Measurements from ENCODE around the gene KLF1.

KLF1 gene

DNA sequence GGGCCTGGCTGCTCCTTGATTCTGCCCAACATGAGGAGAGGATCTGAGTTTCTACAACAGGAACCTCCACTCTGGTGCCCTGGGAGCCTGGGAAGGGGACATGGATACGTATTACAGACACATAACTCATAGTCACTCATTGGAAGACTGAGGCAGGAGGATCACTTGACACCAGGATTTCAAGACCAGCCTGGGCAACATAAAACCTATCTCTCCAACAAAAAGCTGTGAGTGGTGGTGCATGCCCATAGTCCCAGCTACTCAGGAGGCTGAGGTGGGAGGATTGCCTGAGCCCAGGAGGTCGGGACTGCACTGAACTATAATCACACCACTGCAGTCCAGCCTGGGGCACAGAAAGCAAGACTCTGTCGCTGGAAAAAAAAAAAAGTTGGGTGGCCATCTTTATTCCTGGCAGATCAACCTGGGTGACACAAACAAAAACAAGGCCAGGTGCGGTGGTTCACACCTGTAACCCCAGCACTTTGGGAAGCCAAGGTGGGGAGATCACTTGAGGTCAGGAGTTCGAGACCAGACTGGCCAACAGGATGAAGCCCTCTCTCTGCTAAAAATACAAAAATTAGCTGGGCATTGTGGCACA is 1.1 kb upstream of the KLF1 start:
- no peak for DNase-seq (ENCODE audit: extremely low read depth, low read depth)
- TF ChIP-seq, protein P1, sequence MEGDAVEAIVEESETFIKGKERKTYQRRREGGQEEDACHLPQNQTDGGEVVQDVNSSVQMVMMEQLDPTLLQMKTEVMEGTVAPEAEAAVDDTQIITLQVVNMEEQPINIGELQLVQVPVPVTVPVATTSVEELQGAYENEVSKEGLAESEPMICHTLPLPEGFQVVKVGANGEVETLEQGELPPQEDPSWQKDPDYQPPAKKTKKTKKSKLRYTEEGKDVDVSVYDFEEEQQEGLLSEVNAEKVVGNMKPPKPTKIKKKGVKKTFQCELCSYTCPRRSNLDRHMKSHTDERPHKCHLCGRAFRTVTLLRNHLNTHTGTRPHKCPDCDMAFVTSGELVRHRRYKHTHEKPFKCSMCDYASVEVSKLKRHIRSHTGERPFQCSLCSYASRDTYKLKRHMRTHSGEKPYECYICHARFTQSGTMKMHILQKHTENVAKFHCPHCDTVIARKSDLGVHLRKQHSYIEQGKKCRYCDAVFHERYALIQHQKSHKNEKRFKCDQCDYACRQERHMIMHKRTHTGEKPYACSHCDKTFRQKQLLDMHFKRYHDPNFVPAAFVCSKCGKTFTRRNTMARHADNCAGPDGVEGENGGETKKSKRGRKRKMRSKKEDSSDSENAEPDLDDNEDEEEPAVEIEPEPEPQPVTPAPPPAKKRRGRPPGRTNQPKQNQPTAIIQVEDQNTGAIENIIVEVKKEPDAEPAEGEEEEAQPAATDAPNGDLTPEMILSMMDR (IDR thresholded peaks at IDR 0.05; ENCODE audit: low read depth, low read length), result no peak

DNA sequence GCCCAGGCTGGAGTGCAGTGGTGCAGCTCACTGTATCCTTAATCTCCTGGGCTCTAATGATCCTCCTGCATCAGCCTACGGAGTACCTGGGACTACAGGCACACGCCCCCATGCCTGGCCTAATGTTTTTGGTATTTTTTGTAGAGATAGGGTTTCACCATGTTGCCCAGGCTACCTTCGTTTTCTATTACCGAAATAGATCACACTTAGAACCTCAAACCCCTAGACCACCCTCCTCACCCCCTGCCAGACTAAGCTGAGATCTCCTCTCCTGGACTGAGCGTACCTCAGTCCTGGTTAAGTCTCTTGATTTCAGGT is 391 bp downstream of the KLF1 start:
- no peak for DNase-seq (ENCODE audit: extremely low read depth, low read depth)
- TF ChIP-seq, protein P1 (IDR thresholded peaks at IDR 0.05; ENCODE audit: low read depth, low read length), result no peak

DNA sequence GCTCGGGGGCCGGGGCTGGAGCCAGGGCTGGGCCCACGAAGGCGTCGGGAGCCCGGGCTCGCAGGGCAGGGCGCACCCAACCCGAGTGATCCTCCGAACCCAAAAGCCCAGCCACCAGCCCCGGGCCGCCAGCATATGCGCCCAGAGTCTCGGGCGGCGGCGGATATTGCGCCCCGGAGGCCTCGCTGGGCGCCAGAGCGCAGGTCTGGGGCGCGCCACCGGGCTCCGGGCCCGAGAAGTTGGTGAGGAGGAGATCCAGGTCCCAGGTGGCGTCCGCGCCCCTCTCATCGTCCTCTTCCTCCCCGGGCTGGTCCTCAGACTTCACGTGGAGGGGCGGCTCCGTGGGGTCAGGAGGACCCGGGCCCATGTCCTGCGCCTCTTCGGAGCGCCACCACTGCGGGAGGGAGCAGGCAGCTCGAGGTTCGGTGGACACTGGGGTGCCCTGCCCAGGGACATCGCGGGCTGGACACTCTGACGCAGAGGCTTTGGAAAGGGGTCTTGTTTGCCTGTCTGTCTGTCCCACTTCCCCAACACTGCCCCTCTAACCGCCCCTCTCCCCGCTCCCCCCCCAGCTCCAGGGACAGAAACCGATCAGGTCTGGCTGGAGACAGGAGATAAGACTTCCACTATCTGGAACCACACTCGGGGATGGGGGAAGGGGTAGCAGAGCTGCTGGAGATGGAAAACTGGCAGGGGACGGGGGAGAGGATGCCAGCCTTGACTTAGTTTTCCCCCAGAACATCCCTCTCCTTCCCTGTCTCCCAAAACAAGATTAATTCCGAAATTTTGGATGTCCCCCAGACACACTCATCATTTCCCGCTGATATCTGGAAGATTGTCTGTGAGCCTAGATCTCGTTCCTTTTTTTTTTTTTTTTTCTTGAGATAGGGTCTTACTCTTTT is 1.0 kb downstream of the KLF1 start:
- TF ChIP-seq, protein P1 (IDR thresholded peaks at IDR 0.05; ENCODE audit: low read depth, low read length), result no peak
- DNase-seq (ENCODE audit: extremely low read depth, low read depth), result no peak

DNA sequence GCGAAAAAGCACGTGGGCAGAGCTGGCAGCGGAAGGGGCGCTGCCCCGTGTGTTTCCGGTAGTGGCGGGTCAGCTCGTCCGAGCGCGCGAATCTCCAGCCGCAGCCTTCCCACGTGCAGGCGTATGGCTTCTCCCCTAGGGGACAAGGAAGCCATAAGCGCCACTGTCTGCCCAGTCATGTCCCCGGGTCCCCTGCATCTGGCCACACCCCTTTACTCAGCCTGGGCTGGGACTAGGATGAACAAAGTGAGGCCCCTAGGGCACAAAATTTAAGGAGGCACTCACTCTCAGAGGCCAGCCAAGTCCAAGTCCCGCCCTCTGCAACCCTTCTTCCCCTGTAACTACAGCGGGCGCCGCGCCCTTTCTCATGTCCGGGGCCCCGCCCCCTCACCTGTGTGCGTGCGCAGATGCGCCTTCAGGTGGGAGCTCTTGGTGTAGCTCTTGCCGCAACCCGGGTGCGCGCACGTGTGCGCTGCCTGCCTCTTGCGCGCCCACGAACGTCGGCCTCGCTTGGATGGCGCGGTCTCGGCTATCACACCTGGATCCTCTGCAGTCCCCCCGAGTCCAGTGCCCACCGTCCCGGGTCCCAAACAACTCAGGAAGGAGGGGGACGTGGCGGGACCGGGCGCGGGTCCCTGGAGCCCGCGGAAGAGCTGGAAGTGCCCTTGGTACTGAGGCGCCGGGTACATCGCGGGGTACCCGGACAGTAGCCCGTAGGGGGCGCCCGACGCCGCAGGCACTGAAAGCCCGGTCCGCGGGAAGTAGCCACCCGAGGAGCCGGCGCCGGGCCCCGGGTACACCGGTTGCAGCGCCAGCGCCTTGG is 1.9 kb downstream of the KLF1 start:
- DNase-seq (ENCODE audit: extremely low read depth, low read depth), result no peak
- TF ChIP-seq, protein P1 (IDR thresholded peaks at IDR 0.05; ENCODE audit: low read depth, low read length), result peak; percentile 55

DNA sequence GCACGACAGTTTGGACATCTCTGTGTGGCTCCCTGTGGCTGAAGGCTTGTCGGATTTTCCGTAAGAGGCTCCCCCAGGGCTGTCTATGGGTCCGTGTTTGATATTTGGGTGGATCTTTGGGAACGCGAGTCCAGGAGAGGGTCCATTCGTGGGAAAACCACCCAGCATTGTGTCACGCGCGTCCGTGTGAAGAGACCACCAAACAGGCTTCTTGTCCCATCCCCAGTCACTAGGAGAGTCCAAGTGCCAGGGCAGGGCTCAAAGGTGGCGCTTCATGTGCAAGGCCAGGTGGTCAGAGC is 2.4 kb downstream of the KLF1 start:
- TF ChIP-seq, protein P1 (IDR thresholded peaks at IDR 0.05; ENCODE audit: low read depth, low read length), result no peak
- no peak for DNase-seq (ENCODE audit: extremely low read depth, low read depth)

DNA sequence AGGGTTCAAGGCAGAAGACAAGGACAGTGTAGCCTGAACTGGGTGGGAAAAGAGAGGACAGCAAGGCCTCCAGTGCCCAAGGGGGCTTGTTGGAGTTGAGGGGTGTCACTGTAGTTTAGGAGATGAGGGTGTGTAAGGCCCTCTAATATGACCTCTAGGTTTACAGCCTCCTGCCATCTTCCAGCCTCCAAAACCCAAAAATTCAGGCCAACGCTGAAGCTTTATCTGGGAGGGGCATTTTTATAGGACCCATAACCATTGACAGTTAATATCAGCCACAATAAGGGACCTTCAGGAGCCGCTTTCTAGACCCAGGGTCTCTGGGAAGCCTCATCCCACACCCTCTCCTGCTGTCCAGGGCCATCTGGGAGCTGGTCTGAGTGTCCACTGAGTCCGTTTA is 2.8 kb downstream of the KLF1 start:
- DNase-seq (ENCODE audit: extremely low read depth, low read depth), result no peak
- TF ChIP-seq, protein P1 (IDR thresholded peaks at IDR 0.05; ENCODE audit: low read depth, low read length), result no peak

DNA sequence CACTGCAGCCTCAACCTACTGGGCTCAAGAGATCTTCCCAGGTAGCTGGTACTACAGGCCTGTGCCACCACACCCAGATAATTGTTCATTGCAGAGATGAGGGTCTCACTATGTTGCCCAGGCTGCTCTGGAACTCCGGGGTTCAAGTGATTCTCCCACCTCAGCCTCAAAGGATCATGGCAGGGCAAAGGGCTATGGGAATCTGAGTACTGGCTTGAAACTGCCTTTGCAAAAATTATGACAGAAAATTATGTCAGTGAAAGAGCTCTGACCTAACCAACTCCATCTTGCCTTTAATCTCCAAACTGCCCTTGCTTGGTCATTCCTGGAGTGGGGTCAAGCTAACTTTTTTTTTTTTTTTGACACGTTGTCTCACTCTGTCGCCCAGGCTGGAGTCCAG is 4.4 kb downstream of the KLF1 start:
- TF ChIP-seq, protein P1 (IDR thresholded peaks at IDR 0.05; ENCODE audit: low read depth, low read length), result no peak

More for the DNA sequence above, 4.4 kb downstream of the KLF1 start:
- DNase-seq (ENCODE audit: extremely low read depth, low read depth), result no peak

Measured in AG09319 (cell line).